ENCODE data around the gene KRTAP5-7.
"Not testable (repeated sequence)": the region's sequence is repeated elsewhere in the genome, so short reads cannot be mapped to it uniquely, and the experiment has no call there.

DNA sequence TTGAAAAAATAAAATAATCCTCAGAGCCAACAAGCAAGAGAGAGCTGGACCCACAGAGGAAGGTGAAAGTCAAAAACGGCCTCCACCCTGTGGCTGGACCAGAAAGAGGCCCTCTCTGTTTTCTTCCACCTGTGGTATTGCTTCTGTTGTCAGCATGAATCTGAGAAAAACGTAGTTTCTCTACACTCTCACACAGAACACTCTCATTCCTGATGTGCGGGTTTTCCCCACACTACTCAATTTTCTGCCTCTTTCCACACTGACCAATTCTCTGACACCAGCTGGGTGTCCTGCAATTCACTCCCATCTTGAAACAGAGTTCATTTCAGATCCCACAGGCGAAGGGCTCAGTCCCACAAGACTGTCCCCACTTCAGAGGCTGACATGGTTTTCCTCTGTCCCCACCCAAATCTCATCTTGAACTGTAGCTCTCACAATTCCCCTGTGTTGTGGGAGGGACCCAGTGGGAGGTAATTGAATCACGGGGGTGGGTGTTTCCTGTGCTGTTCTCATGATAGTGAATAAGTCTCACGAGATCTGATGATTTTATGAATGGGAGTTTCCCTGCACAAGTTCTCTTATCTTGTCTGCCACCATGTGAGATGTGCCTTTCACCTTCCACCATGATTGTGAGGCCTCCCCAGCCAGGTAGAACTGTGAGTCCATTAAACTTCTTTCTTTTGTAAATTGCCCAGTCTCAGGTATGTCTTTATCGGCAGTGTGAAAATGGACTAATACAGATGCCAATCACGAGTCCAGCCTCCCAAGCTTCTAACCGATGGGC lies 13.6 kb downstream of the KRTAP5-7 start:
- TF ChIP-seq POLR2A (IDR thresholded peaks at IDR 0.05), result not testable (repeated sequence)
- TF ChIP-seq, protein P1, sequence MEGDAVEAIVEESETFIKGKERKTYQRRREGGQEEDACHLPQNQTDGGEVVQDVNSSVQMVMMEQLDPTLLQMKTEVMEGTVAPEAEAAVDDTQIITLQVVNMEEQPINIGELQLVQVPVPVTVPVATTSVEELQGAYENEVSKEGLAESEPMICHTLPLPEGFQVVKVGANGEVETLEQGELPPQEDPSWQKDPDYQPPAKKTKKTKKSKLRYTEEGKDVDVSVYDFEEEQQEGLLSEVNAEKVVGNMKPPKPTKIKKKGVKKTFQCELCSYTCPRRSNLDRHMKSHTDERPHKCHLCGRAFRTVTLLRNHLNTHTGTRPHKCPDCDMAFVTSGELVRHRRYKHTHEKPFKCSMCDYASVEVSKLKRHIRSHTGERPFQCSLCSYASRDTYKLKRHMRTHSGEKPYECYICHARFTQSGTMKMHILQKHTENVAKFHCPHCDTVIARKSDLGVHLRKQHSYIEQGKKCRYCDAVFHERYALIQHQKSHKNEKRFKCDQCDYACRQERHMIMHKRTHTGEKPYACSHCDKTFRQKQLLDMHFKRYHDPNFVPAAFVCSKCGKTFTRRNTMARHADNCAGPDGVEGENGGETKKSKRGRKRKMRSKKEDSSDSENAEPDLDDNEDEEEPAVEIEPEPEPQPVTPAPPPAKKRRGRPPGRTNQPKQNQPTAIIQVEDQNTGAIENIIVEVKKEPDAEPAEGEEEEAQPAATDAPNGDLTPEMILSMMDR (IDR thresholded peaks at IDR 0.05), result not testable (repeated sequence)

Data from transverse colon (tissue), 3 donors.